GM12878 (cell line): ENCODE measurements around the gene IL1R2. TPM values are rescaled to one million over a fixed set of nuclear protein-coding genes. Genes with fewer than 3 reads are reported as not detected.

ENCODE experiments used
- BRCA1 ChIP-seq: IDR thresholded peaks from 2 replicates; pipeline ENCODE4 v1.6.1; 2011; ENCODE audit warnings: low read depth, low read length, improper control_type of control experiment
- E4F1 ChIP-seq: fragments of 450-650 bp; IDR thresholded peaks from 2 replicates; pipeline ENCODE4 v1.6.1; 2018; ENCODE audit warnings: borderline replicate concordance, mild to moderate bottlenecking; ENCODE audit not compliant: partially characterized antibody
- HDAC2 ChIP-seq: fragments of 200-600 bp; sonication (generic); IDR thresholded peaks from 2 replicates; pipeline ENCODE4 v1.6.1; 2017
- MAX ChIP-seq: IDR thresholded peaks from 2 replicates; pipeline ENCODE4 v1.6.1; 2012; ENCODE audit warnings: low read depth, low read length, improper control_type of control experiment
- NR2C1 ChIP-seq: fragments of 450-650 bp; IDR thresholded peaks from 2 replicates; pipeline ENCODE4 v1.6.1; 2017; ENCODE audit warnings: antibody characterized with exemption, mild to moderate bottlenecking, moderate library complexity
- NRF1 ChIP-seq: conservative IDR thresholded peaks from 2 replicates; pipeline ENCODE4 v1.6.1; 2011; ENCODE audit warnings: mild to moderate bottlenecking, low read depth, low read length, improper control_type of control experiment
- RB1 ChIP-seq: fragments of 450-650 bp; formaldehyde crosslinking; IDR thresholded peaks from 2 replicates; pipeline ENCODE4 v1.6.1; 2017; ENCODE audit warnings: mild to moderate bottlenecking, borderline replicate concordance
- SMAD5 ChIP-seq: IDR thresholded peaks from 2 replicates; pipeline ENCODE4 v1.6.1; 2016; ENCODE audit warnings: antibody characterized with exemption, low read depth
- SUZ12 ChIP-seq: fragments of 200-600 bp; sonication (generic); IDR thresholded peaks from one replicate; pipeline ENCODE4 v1.6.1; 2018; ENCODE audit warnings: antibody characterized with exemption, mild to moderate bottlenecking; ENCODE audit not compliant: unreplicated experiment
- USF2 ChIP-seq: IDR thresholded peaks from 2 replicates; pipeline ENCODE4 v1.6.1; 2011; ENCODE audit warnings: low read depth, low read length, improper control_type of control experiment, borderline replicate concordance
- ZNF217 ChIP-seq: fragments of 450-650 bp; IDR thresholded peaks from 2 replicates; pipeline ENCODE4 v1.6.1; 2017; ENCODE audit warnings: antibody characterized with exemption, mild to moderate bottlenecking
- polyA plus RNA-seq, 11 experiments: library from polyadenylated mRNA; depleted of rRNA in 4 of 11; unstranded in 6 of 11; stranded (reverse) in 5 of 11; fragments of >200 nt; fragmentation: Nextera tagmentation in 4 of 11; fragmentation: Illumina TruSeq in 1 of 11; extraction: Ambion mirVana in 4 of 11; extraction: Trizol in 1 of 11; gene quantifications; 1 replicate in 1 of 11; 2 replicates in 10 of 11; pipeline versions ENCODE4 v1.2.1 to v1.2.3, GENCODE V29; 2011 to 2016; ENCODE audit warnings: inconsistent platforms in 2 of 11, missing spikeins in 2 of 11, low read depth in 1 of 11
- total RNA-seq, 4 experiments: library from RNA; depleted of rRNA in 3 of 4; stranded (reverse); fragments of >200 nt in 3 of 4; fragmentation: Illumina TruSeq in 1 of 4; extraction: Trizol in 1 of 4; gene quantifications; 2 replicates each; pipeline versions ENCODE4 v1.2.1 to v1.2.3, GENCODE V29; 2013 to 2021

IL1R2 gene
- total and polyA plus RNA-seq, 10 of the 15 experiments (the other 5 are each of a cell fraction or from before 2014, with no cell fraction given) = 0.44 to 6.4 (median 0.62) TPM

- TF ChIP-seq BRCA1 (no peak), E4F1 (no peak), SUZ12 (no peak), NR2C1 (no peak), ZNF217 (no peak), SMAD5 (no peak), HDAC2 (no peak), USF2 (no peak), RB1 (no peak), MAX (no peak), NRF1 (no peak)
These were observed 27.2 kb downstream of the IL1R2 start (continued) for GRCh38 chr2:102018823-102019445.
